HG03066 (cell line): ENCODE measurements around the gene PDZD7.

Source experiments
- ATAC-seq: cut with Tn5 transposase; IDR thresholded peaks from one replicate; pipeline ENCODE4 v1.9.1; 2021; ENCODE audit warnings: low read depth; ENCODE audit not compliant: unreplicated experiment

PDZD7 gene

DNA sequence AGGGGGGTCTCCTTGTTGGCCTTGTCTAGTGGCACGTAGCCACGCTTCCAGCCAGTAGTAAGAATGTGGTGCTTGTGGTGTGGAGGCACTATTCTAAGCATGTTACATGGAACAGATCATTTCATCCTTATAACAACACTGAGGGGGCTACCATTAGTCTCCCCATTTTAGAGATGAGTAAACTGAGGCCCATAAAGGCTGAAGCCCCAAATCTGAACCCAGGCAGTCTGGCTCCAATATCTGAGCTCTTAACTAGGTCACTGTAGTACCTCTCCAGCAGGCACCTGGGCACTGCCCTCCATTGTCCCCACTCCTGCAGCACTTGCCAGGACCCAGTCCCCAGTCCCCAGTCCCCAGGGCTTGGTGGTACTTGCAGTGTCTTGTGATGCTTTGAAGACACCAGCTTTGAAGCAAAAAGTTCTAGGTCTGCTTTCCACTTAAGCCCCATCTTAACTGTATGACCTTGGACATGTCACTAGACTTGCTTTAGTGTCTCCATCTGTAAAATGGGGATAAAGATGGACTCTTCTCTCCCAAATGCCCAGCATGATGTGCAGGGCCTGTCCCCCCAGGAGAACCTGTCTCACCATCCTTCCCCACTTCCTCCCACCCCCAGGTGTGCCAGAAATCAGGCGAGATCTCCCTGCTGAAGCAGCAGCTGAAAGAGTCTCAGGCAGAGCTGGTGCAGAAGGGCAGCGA lies 24.9 kb downstream of the PDZD7 start:
- no peak for ATAC-seq

DNA sequence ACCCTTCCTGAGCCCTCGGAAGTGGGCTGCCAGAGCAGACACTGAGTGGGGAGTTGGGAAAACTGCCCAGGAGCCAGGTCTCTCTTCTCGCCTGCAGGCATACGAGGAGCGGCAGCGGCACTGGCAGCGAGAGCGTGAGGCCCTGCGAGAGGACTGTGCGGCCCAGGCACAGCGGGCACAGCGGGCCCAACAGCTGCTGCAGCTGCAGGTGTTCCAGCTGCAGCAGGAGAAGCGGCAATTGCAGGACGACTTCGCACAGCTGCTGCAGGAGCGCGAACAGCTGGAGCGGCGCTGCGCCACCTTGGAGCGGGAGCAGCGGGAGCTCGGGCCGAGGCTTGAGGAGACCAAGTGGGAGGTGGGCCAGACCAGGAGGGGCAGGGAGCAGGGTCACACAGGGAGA lies 25.6 kb downstream of the PDZD7 start:
- ATAC-seq: no peak

DNA sequence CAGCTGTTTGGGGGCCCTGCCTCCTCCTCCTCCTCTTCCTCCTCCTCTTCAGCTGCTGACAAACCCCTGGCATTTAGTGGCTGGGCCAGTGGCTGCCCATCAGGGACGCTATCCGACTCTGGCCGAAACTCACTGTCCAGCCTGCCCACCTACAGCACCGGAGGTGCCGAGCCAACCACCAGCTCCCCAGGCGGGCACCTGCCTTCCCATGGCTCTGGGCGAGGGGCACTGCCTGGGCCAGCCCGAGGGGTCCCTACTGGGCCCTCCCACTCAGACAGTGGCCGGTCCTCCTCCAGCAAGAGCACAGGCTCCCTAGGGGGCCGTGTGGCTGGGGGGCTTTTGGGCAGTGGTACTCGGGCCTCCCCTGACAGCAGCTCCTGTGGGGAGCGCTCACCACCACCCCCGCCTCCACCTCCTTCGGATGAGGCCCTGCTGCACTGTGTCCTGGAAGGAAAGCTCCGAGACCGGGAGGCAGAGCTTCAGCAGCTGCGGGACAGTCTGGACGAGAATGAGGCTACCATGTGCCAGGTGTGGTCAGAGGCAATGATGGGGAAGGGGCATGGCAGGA lies 27.2 kb downstream of the PDZD7 start:
- no peak for ATAC-seq

GRCh38 chr10:101002456-101002855 lies 28.5 kb downstream of the PDZD7 start:
- ATAC-seq: no peak

DNA sequence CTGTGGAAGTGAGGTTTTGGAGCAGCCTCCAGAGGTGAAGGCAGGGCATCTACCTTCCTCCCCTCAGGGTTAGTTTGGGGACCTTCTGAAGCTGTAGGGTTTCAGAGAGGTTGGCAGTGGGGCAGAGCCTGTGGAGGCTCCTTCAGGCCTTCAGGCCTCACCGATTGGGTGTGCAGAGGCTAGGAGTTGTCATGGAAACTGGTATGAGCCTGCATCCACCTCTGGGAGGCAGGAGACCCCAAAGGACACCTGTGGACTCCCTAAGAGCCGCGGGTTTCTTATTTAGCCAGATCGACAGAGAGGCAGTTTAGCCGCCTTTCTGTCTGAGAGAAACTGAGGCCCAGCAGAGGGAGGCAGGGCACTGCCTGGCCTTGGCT lies 29.3 kb downstream of the PDZD7 start:
- no peak for ATAC-seq

DNA sequence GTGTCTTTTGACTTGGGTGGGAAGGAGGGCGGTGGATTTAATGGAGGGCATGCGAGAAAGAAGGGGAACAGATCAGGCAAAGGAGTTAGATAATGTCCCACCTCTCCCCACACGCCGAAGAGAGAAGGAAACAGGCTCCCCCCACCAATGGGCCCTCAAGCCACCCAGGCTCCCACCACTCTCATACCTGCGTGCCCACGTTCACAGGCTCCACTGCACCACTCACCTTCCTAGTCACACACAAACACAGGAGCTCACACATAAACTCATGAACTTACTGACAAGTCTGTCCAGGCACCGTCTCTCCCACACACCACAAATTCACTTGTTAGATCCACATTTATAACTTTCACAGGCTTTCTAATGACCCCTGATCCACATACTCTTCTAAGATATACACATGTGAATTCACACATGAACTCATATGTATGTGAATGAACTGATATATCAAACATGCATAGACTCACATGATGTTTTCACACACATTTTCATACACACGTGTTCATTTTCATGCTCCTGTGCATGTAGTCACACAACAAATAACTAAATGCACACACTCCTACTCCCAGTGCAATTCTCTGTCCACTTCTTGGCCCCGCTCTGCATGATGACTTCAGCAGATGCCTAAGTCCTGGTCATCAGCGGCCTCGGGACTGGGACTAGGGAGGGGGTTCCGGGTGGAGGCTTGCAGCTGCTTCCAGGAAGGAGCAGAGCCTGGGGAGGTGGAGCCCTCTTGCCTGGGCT lies 29.8 kb downstream of the PDZD7 start:
- ATAC-seq: no peak

GRCh38 chr10:101000127-101000914 lies 30.6 kb downstream of the PDZD7 start:
- ATAC-seq: no peak

DNA sequence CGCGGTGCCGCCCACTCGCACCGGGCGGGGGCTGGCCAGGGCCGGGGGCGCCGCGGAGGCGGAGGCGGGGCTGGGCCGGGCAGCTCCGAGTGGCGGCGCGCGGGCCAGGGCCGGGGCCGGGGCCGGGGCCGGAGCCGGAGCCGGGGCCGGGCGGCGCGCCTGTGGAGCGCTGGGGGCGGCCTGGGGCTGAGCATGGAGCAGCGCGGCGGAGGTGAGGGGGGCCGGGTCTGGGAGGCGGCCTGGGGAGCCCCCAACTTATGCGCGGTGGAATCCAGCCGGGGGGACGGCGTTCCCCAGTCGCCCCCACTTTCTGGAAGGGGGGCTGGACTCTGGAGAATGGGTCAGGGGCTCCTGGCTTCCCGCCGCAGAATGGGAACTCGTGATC lies 31.2 kb downstream of the PDZD7 start, which contains the start of gene LZTS2:
Gene LZTS2, plus strand, starts transcription at position 67 of the 385 bp plus-strand sequence. CDS start 2,731 bp downstream, outside the sequence.
- no peak for ATAC-seq

DNA sequence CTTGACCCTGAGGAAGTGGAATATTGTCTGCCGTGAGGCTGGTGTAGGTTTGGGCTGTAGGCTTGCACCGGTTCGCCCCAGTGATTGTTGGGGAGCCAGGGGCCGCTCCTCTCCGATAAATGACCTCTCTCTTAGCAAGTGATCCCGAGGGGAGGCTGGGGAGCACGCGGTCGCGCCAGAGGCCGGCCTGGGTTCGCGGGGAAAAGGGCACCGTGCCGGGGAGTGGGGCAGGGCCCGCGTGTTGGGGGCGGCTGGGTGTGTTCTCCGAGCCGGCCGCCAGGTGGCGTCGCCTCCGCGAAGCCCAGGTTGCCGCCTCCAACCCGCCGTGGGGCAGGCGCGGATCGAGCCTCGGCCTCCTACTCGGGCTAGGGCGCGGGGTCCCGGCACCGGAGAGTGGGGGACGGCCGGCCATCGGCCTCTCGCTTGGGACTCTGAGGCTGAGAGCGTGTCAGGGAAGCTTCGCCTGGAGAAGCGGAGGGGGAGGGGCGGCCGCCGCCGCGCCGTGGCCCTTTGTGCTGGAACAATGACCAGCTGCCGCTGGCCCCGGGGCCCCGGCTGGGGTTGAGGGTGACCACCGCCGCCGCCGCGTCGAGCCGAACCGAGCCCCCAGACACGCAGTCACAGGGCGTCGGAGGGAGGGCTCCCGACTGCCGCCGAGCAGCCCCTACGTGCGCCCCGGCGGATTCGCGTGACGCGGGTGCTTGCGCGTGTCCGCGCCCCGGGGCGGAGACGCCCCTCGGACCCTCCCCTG lies 31.8 kb downstream of the PDZD7 start:
- ATAC-seq: peak; percentile 45

GRCh38 chr10:100998183-100998990 lies 32.5 kb downstream of the PDZD7 start:
- peak; percentile 21 for ATAC-seq

- no peak for ATAC-seq
These were observed 33.4 kb downstream of the PDZD7 start for GRCh38 chr10:100997360-100998182.

GRCh38 chr10:100996678-100997359 lies 34.1 kb downstream of the PDZD7 start:
- no peak for ATAC-seq

GRCh38 chr10:100995181-100995580 lies 35.7 kb downstream of the PDZD7 start:
- ATAC-seq: no peak

DNA sequence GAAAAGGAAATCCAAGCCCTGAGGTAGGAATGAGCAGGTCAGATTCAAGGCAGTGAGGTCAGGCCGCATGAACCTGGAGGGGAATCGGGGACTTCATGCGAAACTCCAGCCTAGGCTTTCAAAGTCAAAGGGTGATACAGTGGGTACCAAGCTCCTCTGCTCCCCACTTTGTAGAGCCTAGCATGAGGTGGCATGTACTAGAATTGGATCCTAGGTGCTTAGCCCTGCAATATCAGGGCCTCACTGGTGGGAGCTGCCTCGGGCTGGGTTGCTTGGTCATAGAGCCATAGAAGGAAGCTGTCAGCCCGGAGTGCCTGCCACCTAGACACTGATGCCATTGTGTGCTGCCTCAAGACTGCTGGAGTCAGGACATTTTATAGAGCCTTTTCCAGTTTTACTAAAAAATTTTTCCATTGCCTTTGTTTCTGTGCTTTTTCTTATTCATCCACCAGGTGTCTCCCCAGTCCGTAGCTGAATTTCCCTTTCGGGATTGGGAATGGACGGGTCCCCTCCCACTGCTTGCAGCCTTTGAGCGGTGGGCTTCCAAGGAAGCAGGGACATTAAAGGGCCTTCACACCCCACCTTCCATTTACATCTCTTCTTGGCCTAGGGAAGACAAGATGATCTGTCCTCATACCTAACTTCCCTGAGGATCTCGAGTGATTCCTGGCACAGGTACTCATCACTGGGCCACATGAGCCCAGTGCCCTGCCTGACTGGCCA lies 36.8 kb downstream of the PDZD7 start:
- ATAC-seq: no peak

DNA sequence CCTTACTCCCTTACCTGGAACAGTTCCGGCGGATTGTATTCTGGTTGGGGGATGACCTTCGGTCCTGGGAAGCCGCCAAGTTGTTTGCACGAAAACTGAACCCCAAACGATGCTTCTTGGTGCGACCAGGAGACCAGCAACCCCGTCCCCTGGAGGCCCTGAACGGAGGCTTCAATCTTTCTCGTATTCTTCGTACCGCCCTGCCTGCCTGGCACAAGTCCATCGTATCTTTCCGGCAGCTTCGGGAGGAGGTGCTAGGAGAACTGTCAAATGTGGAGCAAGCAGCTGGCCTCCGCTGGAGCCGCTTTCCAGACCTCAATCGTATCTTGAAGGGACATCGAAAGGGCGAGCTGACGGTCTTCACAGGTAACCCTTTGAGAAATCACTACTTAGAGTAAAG lies 41.8 kb downstream of the PDZD7 start:
- no peak for ATAC-seq

DNA sequence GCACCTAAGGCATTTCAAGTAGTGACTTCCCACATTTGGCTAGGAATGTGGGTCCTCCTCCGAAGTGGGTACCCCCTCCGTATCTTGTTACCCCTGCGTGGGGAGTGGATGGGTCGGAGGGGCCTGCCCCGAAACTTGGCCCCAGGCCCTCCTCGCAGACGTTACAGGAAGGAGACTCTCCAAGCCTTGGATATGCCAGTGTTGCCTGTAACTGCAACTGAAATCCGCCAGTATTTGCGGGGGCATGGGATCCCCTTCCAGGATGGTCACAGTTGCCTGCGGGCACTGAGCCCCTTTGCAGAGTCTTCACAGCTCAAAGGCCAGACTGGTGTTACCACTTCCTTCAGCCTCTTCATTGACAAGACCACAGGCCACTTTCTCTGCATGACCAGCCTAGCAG lies 42.8 kb downstream of the PDZD7 start:
- ATAC-seq: no peak

- no peak for ATAC-seq
These were observed 43.3 kb downstream of the PDZD7 start for GRCh38 chr10:100987685-100988049.
